OCI-LY3 (cell line): Measurements from ENCODE around the gene ERCC2.

Experiments used
- EZH2phosphoT487 ChIP-seq: fragments of 200-600 bp; shearing (Covaris generic); IDR thresholded peaks from 2 replicates; pipeline ENCODE4 v1.6.1; 2018; ENCODE audit warnings: antibody characterized with exemption, mixed run types, low read depth
- TF ChIP-seq, protein P1 (sequence below): fragments of 200-600, 300-600 bp; sonication (generic); IDR thresholded peaks from 2 replicates; pipeline ENCODE4 v1.5.1; 2014; ENCODE audit warnings: antibody characterized with exemption, low read length, low read depth

GRCh38 chr19:45414468-45414867 is 44.1 kb upstream of the ERCC2 start:
- TF ChIP-seq, protein P1, sequence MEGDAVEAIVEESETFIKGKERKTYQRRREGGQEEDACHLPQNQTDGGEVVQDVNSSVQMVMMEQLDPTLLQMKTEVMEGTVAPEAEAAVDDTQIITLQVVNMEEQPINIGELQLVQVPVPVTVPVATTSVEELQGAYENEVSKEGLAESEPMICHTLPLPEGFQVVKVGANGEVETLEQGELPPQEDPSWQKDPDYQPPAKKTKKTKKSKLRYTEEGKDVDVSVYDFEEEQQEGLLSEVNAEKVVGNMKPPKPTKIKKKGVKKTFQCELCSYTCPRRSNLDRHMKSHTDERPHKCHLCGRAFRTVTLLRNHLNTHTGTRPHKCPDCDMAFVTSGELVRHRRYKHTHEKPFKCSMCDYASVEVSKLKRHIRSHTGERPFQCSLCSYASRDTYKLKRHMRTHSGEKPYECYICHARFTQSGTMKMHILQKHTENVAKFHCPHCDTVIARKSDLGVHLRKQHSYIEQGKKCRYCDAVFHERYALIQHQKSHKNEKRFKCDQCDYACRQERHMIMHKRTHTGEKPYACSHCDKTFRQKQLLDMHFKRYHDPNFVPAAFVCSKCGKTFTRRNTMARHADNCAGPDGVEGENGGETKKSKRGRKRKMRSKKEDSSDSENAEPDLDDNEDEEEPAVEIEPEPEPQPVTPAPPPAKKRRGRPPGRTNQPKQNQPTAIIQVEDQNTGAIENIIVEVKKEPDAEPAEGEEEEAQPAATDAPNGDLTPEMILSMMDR = no peak
- TF ChIP-seq EZH2phosphoT487 = no peak
